Stimulated activated CD4-positive, alpha-beta T cell treated with anti-CD3 and anti-CD28 coated beads, Interleukin-4, amount 100 ng/mL, for 4 hours (primary cell): ENCODE measurements around the gene ACYP2.

Source experiments
- DNase-seq, 2 experiments: peaks; one replicate each; pipeline ENCODE4 v3.0.0-alpha.2; 2020

ACYP2 gene

GRCh38 chr2:54161660-54162424, 46.4 kb downstream of the ACYP2 start:
- no peak for DNase-seq

GRCh38 chr2:54164106-54164505, 48.7 kb downstream of the ACYP2 start:
- DNase-seq, result no peak

DNA sequence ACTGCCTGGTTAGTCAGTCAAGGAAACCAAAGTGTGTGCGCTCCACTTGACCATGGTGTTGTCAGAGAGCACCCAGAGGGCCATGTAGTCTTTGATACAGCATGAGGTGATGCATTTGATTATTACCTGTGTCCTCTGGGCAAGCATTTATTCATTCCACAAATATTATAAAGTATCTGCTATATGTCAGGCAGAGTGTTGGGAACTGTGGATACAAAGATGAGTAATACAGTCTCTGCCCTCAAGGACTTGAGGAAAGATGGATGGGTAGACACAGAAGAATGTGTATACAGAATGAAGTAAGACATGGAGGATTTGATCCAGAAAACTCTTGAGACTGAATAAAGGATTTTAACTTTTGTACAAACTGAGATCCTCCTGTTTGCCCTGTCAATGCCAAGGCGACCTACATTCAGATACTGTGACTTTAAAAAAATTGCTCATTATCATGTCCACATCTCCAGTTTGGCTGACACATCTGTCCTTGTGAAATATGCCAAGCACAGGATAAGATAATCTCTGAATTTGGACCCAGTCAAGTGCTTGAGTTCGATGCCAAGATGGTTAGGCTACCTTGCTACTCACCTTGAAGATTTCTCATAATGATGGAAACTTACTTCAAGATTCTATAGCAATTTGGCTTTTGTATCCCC, 50.8 kb downstream of the ACYP2 start:
- DNase-seq, result no peak

DNA sequence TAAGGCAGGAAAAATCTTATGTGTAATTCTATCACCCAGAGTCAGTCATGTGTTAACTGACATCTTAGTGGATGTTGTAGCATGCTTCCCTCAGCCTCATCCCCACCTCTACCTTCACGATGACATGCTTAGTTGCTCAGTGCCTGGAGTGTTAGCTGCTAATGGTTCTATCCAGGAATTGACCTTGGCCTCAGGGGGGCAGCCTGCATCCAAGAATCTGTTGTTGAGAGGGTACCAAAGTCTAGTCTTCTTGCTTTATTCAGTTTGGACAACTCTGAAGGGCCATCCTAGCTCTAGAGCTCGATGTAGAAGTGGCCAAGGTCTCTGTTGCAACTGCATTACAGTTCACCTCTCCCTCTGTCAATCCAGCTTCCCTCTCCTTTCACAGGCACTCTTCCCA, 61.2 kb downstream of the ACYP2 start:
- DNase-seq, result no peak

DNA sequence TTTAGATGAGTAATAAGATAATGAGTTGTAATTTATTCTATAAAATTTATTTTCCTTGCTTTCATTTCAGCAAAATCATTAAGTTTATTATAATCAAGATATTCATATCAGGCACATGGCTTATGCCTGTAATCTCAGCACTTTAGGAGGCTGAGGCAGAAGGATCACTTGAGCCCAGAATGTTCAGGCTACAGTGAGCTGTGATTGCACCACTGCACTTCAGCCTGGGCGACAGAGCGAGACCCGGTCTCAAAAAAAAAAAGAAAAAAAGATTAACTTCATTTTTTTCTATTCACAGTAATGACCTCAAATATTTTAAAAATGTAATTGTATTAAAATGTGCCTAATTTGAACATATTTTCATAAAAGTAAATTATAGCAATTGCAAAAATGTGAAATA, 67.9 kb downstream of the ACYP2 start:
- no peak for DNase-seq

- DNase-seq, result no peak
These were observed 68.6 kb downstream of the ACYP2 start for GRCh38 chr2:54183972-54184371.

- no peak for DNase-seq
These were observed 69.7 kb downstream of the ACYP2 start for GRCh38 chr2:54185105-54185504.

DNA sequence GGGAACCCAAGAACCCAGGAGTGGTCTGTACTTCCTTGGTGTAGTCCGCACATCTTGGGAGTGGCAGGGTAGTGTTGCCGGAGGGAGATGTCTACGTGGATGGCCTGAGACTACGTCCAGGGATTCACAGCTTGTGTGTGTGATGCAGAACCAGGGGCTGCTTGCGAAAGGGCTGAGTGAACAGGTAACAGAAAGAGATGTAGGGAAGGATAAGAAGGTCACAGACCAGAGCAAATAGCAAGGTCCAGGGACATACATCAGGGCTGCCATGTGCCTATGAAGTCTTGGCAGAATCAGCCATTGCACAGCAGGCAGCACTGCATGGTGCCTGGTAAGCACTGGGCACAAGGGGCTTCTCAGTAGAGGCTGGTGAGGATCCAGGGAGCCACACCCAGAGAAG, 71.9 kb downstream of the ACYP2 start:
- DNase-seq, result no peak

DNA sequence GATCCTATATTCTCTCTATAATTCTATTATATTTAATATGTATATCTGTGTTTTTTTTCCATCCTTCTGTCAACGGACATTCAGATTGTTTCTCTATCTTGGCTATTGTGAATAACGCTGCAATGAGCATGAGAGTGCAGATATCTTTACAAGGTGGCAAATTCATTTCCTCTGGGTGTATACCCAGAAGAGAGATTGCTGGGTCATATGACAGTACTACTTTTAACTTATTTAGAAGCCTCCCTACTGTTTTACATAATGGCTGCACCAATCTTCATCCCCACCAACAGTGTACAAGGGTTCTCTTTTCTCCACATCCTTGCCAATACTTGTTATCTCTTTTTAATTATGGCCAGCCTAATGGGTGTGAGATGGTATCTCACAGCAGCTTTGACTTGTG, 74.1 kb downstream of the ACYP2 start:
- no peak for DNase-seq

DNA sequence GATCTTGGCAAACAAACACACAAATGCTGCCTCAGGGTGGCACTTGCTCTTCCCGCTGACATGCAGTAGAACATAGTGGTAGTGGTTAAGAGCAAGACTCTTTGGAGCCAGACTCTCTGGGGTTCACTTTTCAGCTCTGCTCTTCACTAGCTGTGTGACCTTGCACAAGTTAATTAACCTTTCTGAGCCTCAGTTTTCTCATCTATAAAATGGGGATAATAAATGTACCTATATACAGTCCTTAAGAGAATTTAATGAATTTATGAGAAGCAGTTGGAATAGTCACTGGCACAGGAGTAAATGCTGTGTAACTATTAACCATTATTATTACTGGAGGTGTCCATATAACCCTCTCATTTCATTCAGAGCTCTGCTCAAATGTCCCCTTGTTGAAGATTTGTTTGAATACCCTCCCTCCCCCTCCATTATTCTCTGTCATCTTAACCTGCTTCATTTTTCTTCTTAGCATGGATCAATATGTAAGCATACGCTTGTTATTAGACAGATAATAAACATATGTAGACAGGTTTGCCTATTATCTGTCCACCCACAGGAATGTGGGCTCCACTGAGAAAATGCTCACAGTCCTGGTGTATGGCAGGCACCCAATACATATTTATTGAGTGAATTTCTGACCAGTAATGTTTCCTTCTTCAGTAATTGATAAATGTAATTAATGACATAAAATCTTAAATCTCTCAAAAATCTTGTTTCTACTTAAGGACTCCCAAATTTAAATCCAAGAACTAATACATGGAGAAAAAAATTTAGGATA, 76.1 kb downstream of the ACYP2 start:
- no peak for DNase-seq

DNA sequence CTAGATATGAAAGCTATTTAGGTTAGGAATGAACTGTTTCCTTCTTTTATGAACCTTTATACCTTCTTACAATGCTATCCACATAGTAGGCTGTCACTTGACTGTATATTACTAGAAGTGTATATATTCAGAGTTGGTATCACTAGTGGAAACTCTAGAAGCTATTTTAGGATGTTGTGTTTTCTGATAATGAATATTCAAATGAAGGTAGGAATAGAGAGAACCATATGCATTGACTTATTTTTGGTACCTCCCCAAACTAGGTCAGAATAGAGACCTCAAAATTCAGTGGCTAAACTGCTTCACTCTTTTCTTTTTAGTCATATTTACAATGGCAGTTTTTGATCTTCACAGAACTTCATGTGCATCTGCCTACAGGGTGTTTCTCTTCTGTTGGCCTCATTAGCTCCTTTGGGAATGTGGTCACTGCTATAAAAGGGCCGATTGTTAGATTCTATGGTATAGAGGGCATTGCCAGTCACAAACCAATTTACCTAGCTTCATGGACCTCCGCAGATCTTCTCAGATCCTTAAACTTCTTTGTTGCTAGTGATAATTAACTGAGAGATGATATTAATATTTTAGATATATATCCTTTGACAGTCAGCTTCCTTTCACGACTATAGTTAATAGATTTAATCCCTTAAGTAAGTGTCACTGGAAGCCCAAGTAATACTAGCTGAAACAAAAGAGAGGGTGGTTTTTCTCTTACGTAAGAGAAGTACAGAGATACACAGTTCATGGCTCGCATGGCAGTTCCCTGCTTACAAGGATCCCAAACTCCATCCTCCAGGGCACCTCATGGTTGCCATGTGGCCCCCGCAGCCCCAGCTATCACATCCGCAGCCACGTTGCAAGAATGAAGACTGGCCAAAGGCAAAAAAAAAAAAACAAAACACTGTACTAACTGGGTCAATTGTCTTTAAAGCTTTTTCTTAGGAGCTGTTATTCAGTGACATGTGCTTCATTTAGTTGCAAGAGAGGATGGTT, 79.6 kb downstream of the ACYP2 start:
- no peak for DNase-seq

- DNase-seq, result no peak
These were observed 81.2 kb downstream of the ACYP2 start for GRCh38 chr2:54196646-54197045.

DNA sequence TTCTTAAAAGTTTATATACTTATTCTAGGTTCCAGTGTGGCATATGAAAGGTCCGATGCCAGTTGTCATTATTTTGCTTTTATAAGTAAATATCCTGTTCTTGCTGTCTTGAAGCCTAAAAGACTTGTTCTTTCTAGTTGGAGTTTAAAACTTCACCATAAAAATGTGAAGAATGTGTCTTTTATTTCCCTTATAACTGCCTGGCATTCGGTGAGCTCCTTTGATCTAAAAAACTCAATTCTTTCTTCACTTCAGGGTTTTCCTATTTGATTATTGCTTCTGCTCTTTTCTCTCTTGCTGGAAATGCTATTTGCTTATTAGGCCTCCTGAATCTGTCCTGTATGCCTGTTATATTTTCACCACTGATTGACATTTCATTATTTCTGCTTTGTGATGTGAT, 89.1 kb downstream of the ACYP2 start:
- no peak for DNase-seq

DNA sequence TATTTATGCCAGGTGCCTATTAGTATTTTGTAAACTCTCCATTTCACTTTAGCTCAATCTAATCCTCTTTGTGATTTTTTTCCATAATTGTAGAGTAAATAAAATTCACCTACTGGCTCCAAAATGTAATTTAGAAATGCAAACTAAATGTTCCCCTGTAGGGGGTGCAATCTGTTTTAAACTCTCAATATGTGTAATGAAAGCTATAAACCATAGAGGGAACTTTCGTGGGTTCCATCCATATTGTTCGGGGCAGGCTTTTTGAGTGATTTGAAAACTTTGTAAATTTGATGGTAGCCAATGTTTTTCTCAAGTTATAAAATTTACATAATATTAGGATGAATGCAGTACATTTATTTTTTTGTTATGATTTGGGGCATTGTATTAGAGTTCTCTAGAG, 91.2 kb downstream of the ACYP2 start:
- no peak for DNase-seq

DNA sequence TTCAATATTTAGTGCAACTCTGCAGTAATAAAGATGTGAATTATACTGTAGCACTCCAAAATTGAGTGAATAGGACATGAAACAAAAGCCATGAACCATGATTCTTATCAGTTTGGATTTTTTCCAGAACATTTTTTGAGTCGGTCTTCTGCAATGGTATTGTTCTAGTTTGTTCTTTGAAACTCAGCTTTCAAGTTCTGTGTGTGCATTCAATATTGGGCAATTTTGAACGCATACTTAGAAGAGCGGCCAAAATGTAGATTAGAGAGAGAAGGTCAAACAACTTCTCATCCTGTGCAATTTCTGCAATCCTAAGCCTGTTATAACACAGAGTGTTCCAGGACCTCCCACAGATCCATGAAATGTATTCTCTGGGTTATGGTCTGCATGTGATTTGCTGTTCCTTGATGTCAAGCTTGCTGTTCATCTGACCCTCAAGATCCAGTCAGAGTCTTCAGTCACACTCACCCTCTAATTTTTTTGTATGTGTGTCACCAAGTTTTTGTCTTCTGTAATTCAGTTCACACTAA, 92.3 kb downstream of the ACYP2 start:
- no peak for DNase-seq

GRCh38 chr2:54208364-54209240, 93.2 kb downstream of the ACYP2 start:
- no peak for DNase-seq

GRCh38 chr2:54209379-54209778, 94.0 kb downstream of the ACYP2 start:
- no peak for DNase-seq

- DNase-seq, result no peak
These were observed 97.0 kb downstream of the ACYP2 start for GRCh38 chr2:54212456-54212855.

GRCh38 chr2:54213082-54213481, 97.7 kb downstream of the ACYP2 start:
- DNase-seq, result no peak

- DNase-seq, result no peak
These were observed 109.6 kb downstream of the ACYP2 start for GRCh38 chr2:54224997-54225396.

DNA sequence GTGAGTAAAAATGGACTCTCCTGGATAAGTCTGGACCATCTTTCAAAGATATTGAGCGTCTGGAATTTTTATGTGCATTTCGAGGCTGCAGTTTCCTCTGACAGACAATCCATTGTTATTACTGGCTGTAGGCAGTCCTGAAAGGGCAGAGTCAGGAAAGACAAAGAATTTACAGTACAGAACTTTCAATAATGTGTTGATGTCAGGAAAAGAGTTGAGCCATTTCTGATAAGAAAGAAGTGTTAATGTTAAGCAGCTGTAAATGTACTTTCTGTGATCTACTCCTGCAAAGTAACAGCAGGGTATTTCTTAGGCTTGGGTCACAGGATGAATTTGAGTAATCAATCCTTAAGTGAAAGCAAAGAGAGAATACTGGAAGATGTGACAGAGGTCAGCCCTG, 110.8 kb downstream of the ACYP2 start:
- no peak for DNase-seq
